ENCODE data around the gene DAZAP1. TPM values are rescaled to one million over a fixed set of nuclear protein-coding genes. Genes with fewer than 3 reads are reported as not detected.

Gene DAZAP1
- total RNA-seq, 1 experiment from 2014 or later = 177 TPM

DNA sequence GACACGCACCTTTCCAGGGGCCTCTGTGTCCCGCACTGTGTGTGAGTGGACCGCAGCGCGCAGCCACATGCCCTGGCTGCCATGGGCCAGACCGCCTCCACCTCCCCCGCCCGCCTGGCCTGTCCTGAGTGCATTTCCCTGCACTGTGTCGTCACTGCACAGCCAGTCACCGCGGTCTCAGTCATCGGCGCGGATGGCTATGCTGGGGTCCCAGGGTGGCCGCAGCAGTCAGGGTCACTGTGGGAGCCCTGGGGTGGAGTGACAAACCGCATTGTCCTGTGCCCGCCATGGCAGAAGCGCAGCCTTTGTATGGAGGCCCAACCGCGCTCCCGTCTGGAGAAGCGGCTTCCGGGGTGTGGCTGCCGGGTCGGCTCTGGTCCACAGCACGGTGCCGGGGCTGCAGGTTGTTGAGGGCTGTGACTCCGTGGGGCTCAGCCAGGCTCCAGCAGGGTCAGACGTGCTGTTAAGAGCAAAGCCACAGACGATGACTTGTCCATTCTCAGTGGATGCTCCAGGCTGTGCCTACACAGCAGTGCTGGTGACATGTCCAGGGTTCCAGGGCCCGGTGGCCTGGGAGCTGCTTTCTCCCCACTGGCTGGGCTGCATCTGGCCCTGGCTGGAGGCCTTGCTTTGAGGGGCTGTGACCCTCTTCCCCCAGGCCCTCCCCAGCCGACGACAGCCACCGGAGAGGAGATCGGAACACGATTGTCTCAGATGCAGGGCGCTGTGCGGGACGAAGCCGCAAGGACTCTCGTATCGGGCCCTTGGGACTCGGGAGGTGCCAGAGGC, 30.0 kb upstream of the DAZAP1 start:
- Histone ChIP-seq H3K79me2 (ENCODE audit: low read length) (no peaks in the 10 kb centered on the region), H3K27ac (ENCODE audit: low read length) (no peak overlapping the region), H4K20me1 (ENCODE audit: low read length) (no peaks in the 10 kb centered on the region), H3F3A (ENCODE audit: low read length, unreplicated experiment) (no peaks in the 10 kb centered on the region), H2AFZ (ENCODE audit: low read length) (no peak overlapping the region), H3K9me3 (ENCODE audit: low read length) (no peaks in the 10 kb centered on the region), H3K4me1 (ENCODE audit: insufficient read depth, low read length) (no peaks in the 10 kb centered on the region), H3K9me2 (replicated peaks; ENCODE audit: low read length) (no peaks in the 10 kb centered on the region), H3K36me3 (ENCODE audit: low read depth, low read length) (no peaks in the 10 kb centered on the region), H3K9ac (ENCODE audit: low read length) (no peak overlapping the region), H3K4me2 (ENCODE audit: low read length) (no peak overlapping the region), H3K27me3 (ENCODE audit: low read length) (no peaks in the 10 kb centered on the region), H3K4me3 (ENCODE audit: low read length) (no peak overlapping the region)
- no TSS peak for BruUV-seq (replicated peaks)
- no peak for DNase-seq
- ChIA-PET CTCF (no interaction called here), POLR2A (ENCODE audit: unreplicated experiment) (no interaction called here)
- TF ChIP-seq EZH2phosphoT487 (IDR thresholded peaks at IDR 0.05; ENCODE audit: borderline replicate concordance, low read length) (no peak), EZH2 (IDR thresholded peaks at IDR 0.05; ENCODE audit: low read length, unreplicated experiment) (no peak)
- intact Hi-C loops (cut with micrococcal nuclease) = no loop called here
- ATAC-seq = no peak

DNA sequence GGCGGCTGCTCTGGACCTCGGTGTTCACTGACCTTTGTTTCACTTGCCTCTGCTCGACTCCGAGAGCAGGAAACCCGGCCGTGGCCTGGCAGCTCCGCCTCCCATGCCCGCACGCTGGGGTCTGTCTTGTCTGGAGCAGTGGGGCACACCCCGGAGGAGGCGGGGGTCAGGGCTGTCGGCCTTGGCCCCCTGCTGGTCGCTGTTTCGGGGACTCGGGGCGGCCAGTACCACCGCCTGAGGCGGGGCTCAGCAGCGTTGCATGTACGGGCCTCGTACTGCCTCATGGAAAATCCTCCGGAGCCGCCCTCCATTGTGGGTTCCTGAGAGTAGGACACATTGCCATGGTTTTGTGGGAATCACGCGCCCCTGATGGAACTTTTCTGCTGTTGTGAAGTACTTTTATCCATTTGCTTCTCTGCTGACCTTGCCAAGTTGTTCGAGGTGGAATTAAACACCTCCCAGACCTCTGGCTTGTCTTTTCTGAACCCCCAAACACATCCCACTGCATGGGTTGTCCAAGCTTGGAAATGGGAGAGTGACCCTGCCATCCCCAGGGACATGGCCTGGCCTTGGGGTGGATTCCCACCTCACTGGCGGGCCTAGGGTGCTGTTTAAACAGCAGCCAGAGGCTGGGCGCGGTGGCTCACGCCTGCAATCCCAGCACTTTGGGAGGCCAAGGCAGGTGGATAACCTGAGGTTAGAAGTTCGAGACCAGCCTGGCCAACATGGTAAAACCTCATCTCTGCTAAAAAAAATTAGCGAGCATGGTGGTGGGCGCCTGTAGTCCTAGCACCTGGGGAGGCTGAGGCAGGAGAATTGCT, 29.2 kb upstream of the DAZAP1 start:
- intact Hi-C loops (cut with micrococcal nuclease) = no loop called here
- Histone ChIP-seq H3K27me3 (ENCODE audit: low read length) (no peaks in the 10 kb centered on the region), H3K4me1 (ENCODE audit: insufficient read depth, low read length) (no peaks in the 10 kb centered on the region), H3K9ac (ENCODE audit: low read length) (no peak overlapping the region), H4K20me1 (ENCODE audit: low read length) (no peaks in the 10 kb centered on the region), H3K36me3 (ENCODE audit: low read depth, low read length) (no peaks in the 10 kb centered on the region), H3K4me2 (ENCODE audit: low read length) (no peak overlapping the region), H3F3A (ENCODE audit: low read length, unreplicated experiment) (no peaks in the 10 kb centered on the region), H3K9me3 (ENCODE audit: low read length) (no peaks in the 10 kb centered on the region), H3K79me2 (ENCODE audit: low read length) (no peaks in the 10 kb centered on the region), H3K27ac (ENCODE audit: low read length) (no peak overlapping the region), H3K9me2 (replicated peaks; ENCODE audit: low read length) (no peaks in the 10 kb centered on the region), H3K4me3 (ENCODE audit: low read length) (no peak overlapping the region), H2AFZ (ENCODE audit: low read length) (no peak overlapping the region)
- no TSS peak for BruUV-seq (replicated peaks)
- TF ChIP-seq, protein P1, sequence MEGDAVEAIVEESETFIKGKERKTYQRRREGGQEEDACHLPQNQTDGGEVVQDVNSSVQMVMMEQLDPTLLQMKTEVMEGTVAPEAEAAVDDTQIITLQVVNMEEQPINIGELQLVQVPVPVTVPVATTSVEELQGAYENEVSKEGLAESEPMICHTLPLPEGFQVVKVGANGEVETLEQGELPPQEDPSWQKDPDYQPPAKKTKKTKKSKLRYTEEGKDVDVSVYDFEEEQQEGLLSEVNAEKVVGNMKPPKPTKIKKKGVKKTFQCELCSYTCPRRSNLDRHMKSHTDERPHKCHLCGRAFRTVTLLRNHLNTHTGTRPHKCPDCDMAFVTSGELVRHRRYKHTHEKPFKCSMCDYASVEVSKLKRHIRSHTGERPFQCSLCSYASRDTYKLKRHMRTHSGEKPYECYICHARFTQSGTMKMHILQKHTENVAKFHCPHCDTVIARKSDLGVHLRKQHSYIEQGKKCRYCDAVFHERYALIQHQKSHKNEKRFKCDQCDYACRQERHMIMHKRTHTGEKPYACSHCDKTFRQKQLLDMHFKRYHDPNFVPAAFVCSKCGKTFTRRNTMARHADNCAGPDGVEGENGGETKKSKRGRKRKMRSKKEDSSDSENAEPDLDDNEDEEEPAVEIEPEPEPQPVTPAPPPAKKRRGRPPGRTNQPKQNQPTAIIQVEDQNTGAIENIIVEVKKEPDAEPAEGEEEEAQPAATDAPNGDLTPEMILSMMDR (conservative IDR thresholded peaks at IDR 0.05; ENCODE audit: low read depth, low read length) = no peak
- TF ChIP-seq EZH2 (IDR thresholded peaks at IDR 0.05; ENCODE audit: low read length, unreplicated experiment) = no peak
- no peak for TF ChIP-seq EZH2phosphoT487 (IDR thresholded peaks at IDR 0.05; ENCODE audit: borderline replicate concordance, low read length)
- POLR2A ChIA-PET (ENCODE audit: unreplicated experiment) = no interaction called here
- CTCF ChIA-PET = no interaction called here
- ATAC-seq = no peak
- DNase-seq = no peak

DNA sequence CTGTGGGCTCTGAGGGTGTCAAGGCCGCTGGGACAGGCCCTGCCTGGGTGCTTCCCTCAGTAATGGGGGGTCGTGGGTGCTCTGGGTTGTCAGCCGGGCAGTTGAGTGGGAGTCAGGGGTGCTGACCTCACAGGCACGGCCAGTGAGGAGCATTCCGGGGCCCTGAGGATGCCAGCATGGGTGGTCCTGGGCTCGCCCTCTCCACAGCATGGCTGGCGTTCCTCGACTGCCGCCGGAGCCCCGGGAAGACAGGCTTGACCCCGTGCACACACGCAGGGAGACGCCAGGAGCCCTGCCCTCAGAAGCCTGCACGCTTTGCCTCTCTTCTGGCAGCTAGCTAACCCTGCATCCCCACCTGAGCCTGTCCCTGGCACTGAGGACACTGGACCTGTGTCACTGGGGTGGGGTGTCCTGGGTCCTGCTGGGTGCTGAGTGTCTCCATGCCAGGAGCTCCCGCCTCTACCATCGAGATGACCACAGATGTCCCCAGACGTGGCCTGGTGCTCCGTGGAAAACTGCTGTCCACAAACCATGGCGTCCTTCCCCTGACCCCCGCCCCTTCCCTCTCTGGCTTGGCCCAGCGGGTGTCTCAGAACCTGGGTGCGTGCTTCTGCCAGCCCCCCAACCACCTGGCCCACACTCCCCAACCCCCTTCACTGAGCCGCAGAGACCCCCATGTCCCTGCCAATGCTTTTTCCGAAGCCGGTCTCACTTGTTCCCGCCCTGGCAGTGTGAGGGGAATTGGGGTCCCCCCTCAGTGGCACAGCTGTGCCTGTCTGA, 28.1 kb upstream of the DAZAP1 start:
- Histone ChIP-seq H3K4me2 (ENCODE audit: low read length) (no peak overlapping the region), H3K9ac (ENCODE audit: low read length) (no peak overlapping the region), H3K36me3 (ENCODE audit: low read depth, low read length) (no peaks in the 10 kb centered on the region), H3K27me3 (ENCODE audit: low read length) (no peaks in the 10 kb centered on the region), H3K4me3 (ENCODE audit: low read length) (no peak overlapping the region), H3F3A (ENCODE audit: low read length, unreplicated experiment) (no peaks in the 10 kb centered on the region), H4K20me1 (ENCODE audit: low read length) (no peaks in the 10 kb centered on the region), H3K79me2 (ENCODE audit: low read length) (peaks cover 6% of the 10 kb centered on the region), H2AFZ (ENCODE audit: low read length) (no peak overlapping the region), H3K27ac (ENCODE audit: low read length) (no peak overlapping the region), H3K4me1 (ENCODE audit: insufficient read depth, low read length) (no peaks in the 10 kb centered on the region), H3K9me2 (replicated peaks; ENCODE audit: low read length) (no peaks in the 10 kb centered on the region), H3K9me3 (ENCODE audit: low read length) (no peaks in the 10 kb centered on the region)
- TF ChIP-seq EZH2 (IDR thresholded peaks at IDR 0.05; ENCODE audit: low read length, unreplicated experiment) (no peak), EZH2phosphoT487 (IDR thresholded peaks at IDR 0.05; ENCODE audit: borderline replicate concordance, low read length) (no peak)
- intact Hi-C loops (cut with micrococcal nuclease) = no loop called here
- POLR2A ChIA-PET (ENCODE audit: unreplicated experiment) = no interaction called here
- ATAC-seq (no peak), DNase-seq (no peak)
- CTCF ChIA-PET = no interaction called here
- BruUV-seq (replicated peaks) = no TSS peak
